Astrocyte (in vitro differentiated cells and primary cell): ENCODE results near the gene COL5A3. TPM values are rescaled to one million over a fixed set of nuclear protein-coding genes. Genes with fewer than 3 reads are reported as not detected.

Source experiments
- DNase-seq: peaks from one replicate; pipeline ENCODE4 v3.0.0-alpha.2; 2010; ENCODE audit warnings: low read depth
- FAIRE-seq: peaks from 2 replicates; lab custom pipeline; 2011; peaks lifted over from hg19 to GRCh38; lab: Jason Lieb, UNC
- H2AFZ ChIP-seq: 2 replicates; pipeline ENCODE4 v1.6.0; 2012; ENCODE audit warnings: low read depth, low read length, inconsistent platforms
- H3K27ac ChIP-seq: 2 replicates; pipeline ENCODE4 v1.5.1; 2011; ENCODE audit warnings: low read depth, low read length, inconsistent platforms
- H3K27me3 ChIP-seq: 2 replicates; pipeline ENCODE4 v1.6.0; 2011; ENCODE audit warnings: low read length, inconsistent platforms; ENCODE audit not compliant: insufficient read depth
- H3K36me3 ChIP-seq: 2 replicates; pipeline ENCODE4 v1.5.1; 2011; ENCODE audit warnings: low read length, inconsistent platforms; ENCODE audit not compliant: insufficient read depth
- H3K4me1 ChIP-seq: 2 replicates; pipeline ENCODE4 v1.5.1; 2011; ENCODE audit warnings: low read length, inconsistent platforms; ENCODE audit not compliant: insufficient read depth
- H3K4me2 ChIP-seq: 2 replicates; pipeline ENCODE4 v1.6.0; 2012; ENCODE audit warnings: low read length, inconsistent platforms
- H3K4me3 ChIP-seq: 2 replicates; pipeline ENCODE4 v1.5.1; 2011; ENCODE audit warnings: low read depth, mild to moderate bottlenecking, low read length, inconsistent platforms; ENCODE audit not compliant: insufficient read depth
- H3K79me2 ChIP-seq: 2 replicates; pipeline ENCODE4 v1.6.0; 2012; ENCODE audit warnings: mild to moderate bottlenecking, low read length, inconsistent platforms; ENCODE audit not compliant: insufficient read depth
- H3K9ac ChIP-seq: 2 replicates; pipeline ENCODE4 v1.6.0; 2012; ENCODE audit warnings: mild to moderate bottlenecking, low read length, inconsistent platforms
- H3K9me3 ChIP-seq: 2 replicates; pipeline ENCODE4 v1.5.1; 2012; ENCODE audit warnings: low read depth, mild to moderate bottlenecking, low read length, inconsistent platforms; ENCODE audit not compliant: insufficient read depth
- H4K20me1 ChIP-seq: 2 replicates; pipeline ENCODE4 v1.6.0; 2012; ENCODE audit warnings: low read length, inconsistent platforms; ENCODE audit not compliant: insufficient read depth
- H3K27ac Mint-ChIP-seq: one replicate; pipeline ENCODE4 v1.8.0; 2021; ENCODE audit warnings: mild to moderate bottlenecking, mixed read lengths; ENCODE audit not compliant: unreplicated experiment
- H3K27me3 Mint-ChIP-seq: one replicate; pipeline ENCODE4 v1.8.0; 2021; ENCODE audit warnings: low read depth, mixed read lengths; ENCODE audit not compliant: unreplicated experiment
- H3K36me3 Mint-ChIP-seq: one replicate; pipeline ENCODE4 v1.8.0; 2021; ENCODE audit warnings: low read depth, mixed read lengths; ENCODE audit not compliant: unreplicated experiment
- H3K4me1 Mint-ChIP-seq: one replicate; pipeline ENCODE4 v1.8.0; 2021; ENCODE audit warnings: low read depth, mixed read lengths; ENCODE audit not compliant: unreplicated experiment
- H3K4me3 Mint-ChIP-seq: one replicate; pipeline ENCODE4 v1.8.0; 2021; ENCODE audit warnings: mild to moderate bottlenecking, moderate library complexity, mixed read lengths; ENCODE audit not compliant: unreplicated experiment
- H3K9me3 Mint-ChIP-seq: one replicate; pipeline ENCODE4 v1.8.0; 2021; ENCODE audit warnings: mild to moderate bottlenecking, mixed read lengths; ENCODE audit not compliant: unreplicated experiment
- EZH2 ChIP-seq: IDR thresholded peaks from 2 replicates; pipeline ENCODE4 v1.6.1; 2012; ENCODE audit warnings: mild to moderate bottlenecking, low read length, inconsistent platforms; ENCODE audit not compliant: insufficient read depth
- total RNA-seq: library from RNA; stranded (reverse); gene quantifications from 2 replicates; pipeline ENCODE4 v1.2.1, GENCODE V29; 2021
- TF ChIP-seq, protein P1 (sequence below): IDR thresholded peaks from 2 replicates; pipeline ENCODE4 v1.5.1; 2011; ENCODE audit warnings: low read depth, mild to moderate bottlenecking, inconsistent platforms, low read length, moderate library complexity; ENCODE audit not compliant: insufficient read depth

The COL5A3 gene
- total RNA-seq, 1 donor from 2014 or later: 22.2 TPM

DNA sequence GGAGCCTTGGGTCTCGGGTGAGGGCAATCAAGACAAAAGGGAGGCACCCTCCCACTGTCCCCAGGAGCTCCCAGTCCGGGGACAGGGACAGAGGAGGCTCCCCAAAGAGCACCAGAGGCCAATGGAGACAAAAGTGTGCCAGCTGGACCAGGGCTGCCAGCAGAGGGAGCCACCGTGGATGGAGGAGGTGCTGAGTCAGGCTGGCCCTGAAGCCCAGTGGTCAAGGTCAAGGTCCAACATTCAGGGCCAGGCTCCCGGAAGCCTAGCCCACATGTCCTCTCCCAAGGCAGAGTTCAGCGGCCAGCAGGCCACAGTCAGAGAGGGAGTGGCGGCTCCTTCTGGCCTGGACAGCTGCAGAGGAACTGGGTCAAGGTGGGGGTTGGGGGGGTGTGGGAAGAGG is 8.4 kb downstream of the COL5A3 start:
- no peak for FAIRE-seq
- peaks cover 11% of the 10 kb centered on the region for H3K36me3 Mint-ChIP-seq

DNA sequence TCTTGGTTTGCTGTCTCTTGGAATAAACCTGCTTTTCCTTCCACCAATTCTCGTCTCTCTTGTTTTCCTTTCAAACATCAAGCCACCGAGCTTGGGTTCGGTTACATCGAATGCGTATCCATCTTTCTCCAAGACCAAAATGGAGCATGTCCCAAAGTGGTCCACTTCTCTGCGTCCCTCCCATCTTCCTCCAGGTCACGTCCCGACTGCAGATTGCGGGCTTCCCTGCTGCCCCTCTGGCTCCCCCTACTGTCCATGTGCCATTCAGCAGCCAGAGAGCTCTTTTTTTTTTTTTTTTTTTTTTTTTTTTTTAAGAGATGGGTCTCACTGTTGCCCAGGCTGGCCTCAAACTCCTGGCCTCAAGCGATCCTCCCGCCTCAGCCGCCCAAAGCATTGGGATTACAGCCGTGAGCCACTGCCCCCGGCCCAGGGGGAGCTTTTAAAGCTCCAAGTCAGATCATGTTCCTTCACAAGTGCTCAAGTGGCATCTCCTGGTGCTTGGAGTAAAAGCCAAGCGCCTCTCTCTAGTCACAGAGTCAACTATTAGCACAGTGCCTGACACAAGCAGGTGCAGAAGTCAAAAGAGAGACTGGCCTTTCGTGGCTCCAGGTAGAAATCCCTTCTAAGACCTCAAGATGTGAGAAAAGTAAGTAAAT is 10.0 kb downstream of the COL5A3 start:
- Mint-ChIP-seq H3K4me3 (no peak overlapping the region), H3K27me3 (peaks cover 26% of the 10 kb centered on the region), H3K4me1 (peaks cover 6% of the 10 kb centered on the region), H3K9me3 (peaks cover 2% of the 10 kb centered on the region), H3K27ac (no peak overlapping the region), H3K36me3 (peaks cover 13% of the 10 kb centered on the region)
- no peak overlapping the region for H3K27ac ChIP-seq
- H3K36me3 ChIP-seq: no peaks in the 10 kb centered on the region
- FAIRE-seq (no peak), DNase-seq (peak; percentile 23)
- H3K79me2 ChIP-seq: no peaks in the 10 kb centered on the region
- no peak overlapping the region for H3K4me3 ChIP-seq
- no peak overlapping the region for H3K4me2 ChIP-seq
- no peak overlapping the region for H2AFZ ChIP-seq
- no peaks in the 10 kb centered on the region for H4K20me1 ChIP-seq
- H3K27me3 ChIP-seq: peaks cover 4% of the 10 kb centered on the region
- TF ChIP-seq, protein P1, sequence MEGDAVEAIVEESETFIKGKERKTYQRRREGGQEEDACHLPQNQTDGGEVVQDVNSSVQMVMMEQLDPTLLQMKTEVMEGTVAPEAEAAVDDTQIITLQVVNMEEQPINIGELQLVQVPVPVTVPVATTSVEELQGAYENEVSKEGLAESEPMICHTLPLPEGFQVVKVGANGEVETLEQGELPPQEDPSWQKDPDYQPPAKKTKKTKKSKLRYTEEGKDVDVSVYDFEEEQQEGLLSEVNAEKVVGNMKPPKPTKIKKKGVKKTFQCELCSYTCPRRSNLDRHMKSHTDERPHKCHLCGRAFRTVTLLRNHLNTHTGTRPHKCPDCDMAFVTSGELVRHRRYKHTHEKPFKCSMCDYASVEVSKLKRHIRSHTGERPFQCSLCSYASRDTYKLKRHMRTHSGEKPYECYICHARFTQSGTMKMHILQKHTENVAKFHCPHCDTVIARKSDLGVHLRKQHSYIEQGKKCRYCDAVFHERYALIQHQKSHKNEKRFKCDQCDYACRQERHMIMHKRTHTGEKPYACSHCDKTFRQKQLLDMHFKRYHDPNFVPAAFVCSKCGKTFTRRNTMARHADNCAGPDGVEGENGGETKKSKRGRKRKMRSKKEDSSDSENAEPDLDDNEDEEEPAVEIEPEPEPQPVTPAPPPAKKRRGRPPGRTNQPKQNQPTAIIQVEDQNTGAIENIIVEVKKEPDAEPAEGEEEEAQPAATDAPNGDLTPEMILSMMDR: peak; percentile 88
- TF ChIP-seq EZH2: no peak
- H3K9ac ChIP-seq: no peak overlapping the region
- H3K9me3 ChIP-seq: no peaks in the 10 kb centered on the region
- no peaks in the 10 kb centered on the region for H3K4me1 ChIP-seq

More for the DNA sequence above, 8.4 kb downstream of the COL5A3 start:
- Histone ChIP-seq H3K27me3 (peaks cover 4% of the 10 kb centered on the region), H3K9ac (no peak overlapping the region), H3K36me3 (no peaks in the 10 kb centered on the region), H2AFZ (no peak overlapping the region), H3K4me2 (no peak overlapping the region), H3K9me3 (no peaks in the 10 kb centered on the region), H3K4me3 (no peak overlapping the region), H3K4me1 (peaks cover 4% of the 10 kb centered on the region), H3K27ac (no peak overlapping the region), H3K79me2 (no peaks in the 10 kb centered on the region), H4K20me1 (no peaks in the 10 kb centered on the region)
- TF ChIP-seq, protein P1: peak; percentile 8
- no peak for TF ChIP-seq EZH2
- DNase-seq: no peak
- Mint-ChIP-seq H3K27ac (no peak overlapping the region), H3K4me3 (no peak overlapping the region), H3K27me3 (peaks cover 23% of the 10 kb centered on the region), H3K9me3 (peaks cover 4% of the 10 kb centered on the region), H3K4me1 (peaks cover 6% of the 10 kb centered on the region)

DNA sequence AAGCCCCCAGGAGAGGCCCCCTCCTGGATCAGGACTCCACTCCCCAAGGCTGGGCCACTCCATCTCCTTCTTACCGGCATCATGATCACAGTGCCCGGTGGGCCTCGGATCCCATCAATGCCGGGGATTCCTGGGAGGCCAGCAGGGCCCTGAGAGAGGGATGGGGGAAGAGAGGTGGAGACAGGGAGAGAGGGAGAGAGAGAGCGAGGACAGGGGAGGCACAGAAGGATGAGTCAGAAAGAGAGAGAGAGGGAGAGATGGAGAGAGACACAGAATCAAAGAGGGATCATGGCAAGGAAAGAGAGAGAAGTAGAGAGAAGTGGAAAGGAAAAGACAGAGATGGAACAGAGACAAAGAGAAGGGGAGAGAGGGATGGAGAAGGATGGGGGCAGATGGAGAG is 13.8 kb downstream of the COL5A3 start:
- H3K79me2 ChIP-seq: no peaks in the 10 kb centered on the region
- peak; percentile 34 for DNase-seq
- peaks cover 1% of the 10 kb centered on the region for H3K9me3 Mint-ChIP-seq
- H3K4me3 ChIP-seq: no peak overlapping the region
- H3K4me2 ChIP-seq: no peak overlapping the region
- H3K36me3 ChIP-seq: no peaks in the 10 kb centered on the region
- no peak overlapping the region for H2AFZ ChIP-seq
- H3K27me3 ChIP-seq: peaks cover 4% of the 10 kb centered on the region
- no peak for TF ChIP-seq EZH2
- TF ChIP-seq, protein P1: no peak
- peaks cover 6% of the 10 kb centered on the region for H3K4me1 Mint-ChIP-seq
- no peak overlapping the region for H3K4me3 Mint-ChIP-seq
- H3K36me3 Mint-ChIP-seq: peaks cover 11% of the 10 kb centered on the region
- no peak for FAIRE-seq
- no peak overlapping the region for H3K9ac ChIP-seq
- no peaks in the 10 kb centered on the region for H3K9me3 ChIP-seq
- no peaks in the 10 kb centered on the region for H4K20me1 ChIP-seq
- no peak overlapping the region for H3K27ac ChIP-seq
- no peak overlapping the region for H3K27ac Mint-ChIP-seq
- H3K27me3 Mint-ChIP-seq: peaks cover 19% of the 10 kb centered on the region
- H3K4me1 ChIP-seq: no peaks in the 10 kb centered on the region
